GM15510 (cell line): ENCODE results near the gene MAPK7.

Experiments used
- POLR2A ChIP-seq: IDR thresholded peaks from 3 replicates; pipeline ENCODE4 v1.6.1; 2011; ENCODE audit warnings: borderline replicate concordance; ENCODE audit not compliant: insufficient read length; ENCODE audit errors: extremely low read depth

The MAPK7 gene

GRCh38 chr17:19338031-19338990, 40.0 kb upstream of the MAPK7 start:
- no peak for TF ChIP-seq POLR2A

- TF ChIP-seq POLR2A = no peak
These were observed 38.9 kb upstream of the MAPK7 start for GRCh38 chr17:19339341-19339815.

- no peak for TF ChIP-seq POLR2A
These were observed 37.1 kb upstream of the MAPK7 start for GRCh38 chr17:19341211-19341631.

GRCh38 chr17:19341641-19342610, 36.4 kb upstream of the MAPK7 start:
- TF ChIP-seq POLR2A = no peak

GRCh38 chr17:19342611-19343255, 35.6 kb upstream of the MAPK7 start:
- no peak for TF ChIP-seq POLR2A

GRCh38 chr17:19343256-19343630, 35.1 kb upstream of the MAPK7 start:
- no peak for TF ChIP-seq POLR2A

- TF ChIP-seq POLR2A = no peak
These were observed 34.6 kb upstream of the MAPK7 start for GRCh38 chr17:19343671-19344151.

- TF ChIP-seq POLR2A = no peak
These were observed 33.8 kb upstream of the MAPK7 start for GRCh38 chr17:19344311-19345066.

- no peak for TF ChIP-seq POLR2A
These were observed 33.2 kb upstream of the MAPK7 start for GRCh38 chr17:19345067-19345460.

GRCh38 chr17:19345486-19346350, 32.6 kb upstream of the MAPK7 start:
- no peak for TF ChIP-seq POLR2A

- no peak for TF ChIP-seq POLR2A
These were observed 31.7 kb upstream of the MAPK7 start for GRCh38 chr17:19346351-19347255.
